C4-2B (cell line): ENCODE measurements around the gene EIF5AL1.
"Not testable (repeated sequence)": the region's sequence is repeated elsewhere in the genome, so short reads cannot be mapped to it uniquely, and the experiment has no call there.

ENCODE experiments used
- ZFX ChIP-seq: fragments of 450-650 bp; IDR thresholded peaks from 2 replicates; pipeline ENCODE4 v1.6.1; 2017
- TF ChIP-seq, protein P1 (sequence below): fragments of 450-650 bp; conservative IDR thresholded peaks from 2 replicates; pipeline ENCODE4 v1.5.1; 2017; ENCODE audit warnings: mild to moderate bottlenecking

DNA sequence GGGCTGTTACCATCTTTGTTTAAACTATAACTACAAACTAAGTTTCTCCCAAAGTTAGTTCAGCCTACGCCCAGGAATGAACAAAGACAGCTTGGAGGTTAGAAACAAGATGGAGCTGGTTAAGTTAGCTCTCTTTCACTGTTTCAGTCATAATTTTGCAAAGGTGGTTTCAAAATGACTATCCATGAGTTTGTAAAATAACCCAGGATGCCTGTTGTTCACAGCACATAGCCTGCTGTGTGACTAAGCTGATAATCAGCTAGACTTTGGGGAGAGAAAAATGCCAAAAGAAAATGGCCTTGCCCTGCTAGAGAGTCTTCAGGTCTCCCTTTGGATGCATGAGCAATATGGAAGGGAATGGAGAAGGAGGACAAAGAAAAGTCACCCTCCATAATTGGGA is 28.6 kb downstream of the EIF5AL1 start:
- TF ChIP-seq, protein P1, sequence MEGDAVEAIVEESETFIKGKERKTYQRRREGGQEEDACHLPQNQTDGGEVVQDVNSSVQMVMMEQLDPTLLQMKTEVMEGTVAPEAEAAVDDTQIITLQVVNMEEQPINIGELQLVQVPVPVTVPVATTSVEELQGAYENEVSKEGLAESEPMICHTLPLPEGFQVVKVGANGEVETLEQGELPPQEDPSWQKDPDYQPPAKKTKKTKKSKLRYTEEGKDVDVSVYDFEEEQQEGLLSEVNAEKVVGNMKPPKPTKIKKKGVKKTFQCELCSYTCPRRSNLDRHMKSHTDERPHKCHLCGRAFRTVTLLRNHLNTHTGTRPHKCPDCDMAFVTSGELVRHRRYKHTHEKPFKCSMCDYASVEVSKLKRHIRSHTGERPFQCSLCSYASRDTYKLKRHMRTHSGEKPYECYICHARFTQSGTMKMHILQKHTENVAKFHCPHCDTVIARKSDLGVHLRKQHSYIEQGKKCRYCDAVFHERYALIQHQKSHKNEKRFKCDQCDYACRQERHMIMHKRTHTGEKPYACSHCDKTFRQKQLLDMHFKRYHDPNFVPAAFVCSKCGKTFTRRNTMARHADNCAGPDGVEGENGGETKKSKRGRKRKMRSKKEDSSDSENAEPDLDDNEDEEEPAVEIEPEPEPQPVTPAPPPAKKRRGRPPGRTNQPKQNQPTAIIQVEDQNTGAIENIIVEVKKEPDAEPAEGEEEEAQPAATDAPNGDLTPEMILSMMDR, result not testable (repeated sequence)
- not testable (repeated sequence) for TF ChIP-seq ZFX
